Suppressor macrophage treated with lipopolysaccharide for 4 hours (primary cell): ENCODE measurements around the gene DRAP1.
A peak's percentile ranks its signal among the peaks of the same experiment; 100 is the strongest.

Source experiments
- DNase-seq: peaks from one replicate; pipeline ENCODE4 v3.0.0-alpha.2; 2020

DRAP1 gene, protein sequence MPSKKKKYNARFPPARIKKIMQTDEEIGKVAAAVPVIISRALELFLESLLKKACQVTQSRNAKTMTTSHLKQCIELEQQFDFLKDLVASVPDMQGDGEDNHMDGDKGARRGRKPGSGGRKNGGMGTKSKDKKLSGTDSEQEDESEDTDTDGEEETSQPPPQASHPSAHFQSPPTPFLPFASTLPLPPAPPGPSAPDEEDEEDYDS

DNA sequence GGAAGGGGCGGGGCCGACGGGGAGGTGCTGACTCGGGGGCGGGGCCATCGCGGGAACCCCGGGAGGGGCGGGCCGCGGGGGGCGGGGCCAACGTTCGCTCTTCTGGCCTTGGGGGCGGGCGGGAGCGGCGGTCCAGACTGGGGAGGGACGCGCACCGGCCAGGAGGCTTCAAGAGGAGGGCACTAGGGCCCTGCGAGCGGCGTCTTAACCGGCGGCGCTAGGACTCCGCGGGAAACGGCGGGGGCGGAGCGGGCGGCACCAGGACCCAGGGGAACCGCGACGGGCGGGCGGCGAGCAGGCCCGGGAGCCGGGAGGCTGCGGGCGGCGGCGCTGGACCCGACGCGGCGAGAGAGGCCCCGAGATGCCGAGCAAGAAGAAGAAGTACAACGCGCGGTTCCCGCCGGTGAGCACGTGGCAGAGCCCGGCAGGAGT is at the start of gene DRAP1:
Gene DRAP1, plus strand, starts transcription at position 286 of the 432 bp plus-strand sequence. Its CDS starts 76 bp downstream, at position 362.
- peak; percentile 100 for DNase-seq

DNA sequence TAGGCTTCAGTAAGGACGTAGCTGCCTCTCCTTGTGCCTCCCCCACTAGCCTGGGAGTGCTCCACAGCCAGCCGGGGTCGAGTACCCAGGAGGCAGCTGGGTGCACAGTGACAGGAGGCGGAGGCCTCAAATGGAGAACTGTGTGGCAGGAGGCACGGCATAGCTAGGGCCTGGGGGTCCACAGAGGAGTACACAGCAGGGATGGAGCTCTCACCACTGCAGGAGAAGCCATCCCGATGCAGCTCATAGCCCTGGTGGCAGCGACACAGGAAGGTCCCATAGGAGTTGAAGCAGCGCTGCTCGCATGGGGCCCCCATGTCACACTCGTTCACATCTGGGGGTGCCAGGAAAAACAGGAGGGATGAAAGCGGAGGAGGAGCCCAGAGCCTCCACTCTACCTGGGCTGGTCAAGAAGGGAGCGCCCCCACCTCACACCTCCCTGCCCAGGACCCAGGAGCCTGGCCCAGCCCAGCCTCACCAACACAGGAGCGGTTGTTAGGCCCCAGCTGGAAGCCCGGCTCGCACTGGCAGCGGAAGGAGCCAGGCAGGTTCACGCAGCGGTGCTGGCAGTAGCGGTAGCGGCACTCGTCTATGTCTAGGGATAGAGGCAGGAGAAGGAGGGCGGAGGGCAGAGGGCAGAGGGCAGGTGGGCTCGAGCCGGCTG is 49.5 kb upstream of the DRAP1 start:
- DNase-seq, result no peak

GRCh38 chr11:65870307-65870658 is 48.9 kb upstream of the DRAP1 start:
- DNase-seq, result no peak

- no peak for DNase-seq
Observed at GRCh38 chr11:65870706-65871681, 48.2 kb upstream of the DRAP1 start.

GRCh38 chr11:65871811-65872548 is 47.2 kb upstream of the DRAP1 start:
- no peak for DNase-seq

DNA sequence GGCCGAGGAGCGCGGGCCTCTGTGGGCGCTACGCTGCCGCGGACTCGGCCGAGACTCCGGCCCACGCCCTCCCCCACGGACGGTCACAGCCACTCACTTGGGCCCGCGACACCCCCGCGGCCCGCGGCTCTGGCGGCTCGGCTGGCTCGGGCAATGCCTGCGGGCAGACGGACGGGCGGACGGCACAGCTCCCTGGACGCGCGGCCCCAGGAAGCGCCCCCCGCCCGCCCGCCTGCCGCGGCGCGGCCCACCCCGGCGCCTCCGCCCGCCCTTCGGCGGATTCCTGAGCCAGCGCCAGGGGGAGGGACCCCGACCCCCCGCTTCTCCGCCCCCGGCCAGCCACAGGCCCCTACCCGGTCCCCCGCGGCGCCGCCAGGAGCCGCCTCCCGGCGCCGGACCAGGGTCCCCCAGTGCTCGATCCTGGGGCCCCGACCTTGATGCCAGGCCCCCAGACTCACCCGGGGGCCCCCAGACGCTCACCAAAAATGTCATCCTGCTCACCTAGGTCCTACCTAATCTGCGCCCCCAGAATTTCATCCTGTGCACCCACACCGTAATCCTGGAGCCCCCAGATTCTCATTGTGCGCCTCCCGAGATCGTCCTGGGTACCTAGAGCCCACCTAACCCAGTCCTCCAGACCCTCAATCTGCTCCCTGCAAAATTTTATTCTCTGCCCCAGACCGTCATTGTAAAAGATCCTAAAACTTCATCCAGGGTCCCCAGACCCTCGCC is 46.5 kb upstream of the DRAP1 start, which contains the start of gene EFEMP2:
Gene EFEMP2, minus strand, starts transcription at position 215 of the 732 bp plus-strand sequence. CDS start 446 bp downstream, outside the sequence.
- DNase-seq, result no peak

DNA sequence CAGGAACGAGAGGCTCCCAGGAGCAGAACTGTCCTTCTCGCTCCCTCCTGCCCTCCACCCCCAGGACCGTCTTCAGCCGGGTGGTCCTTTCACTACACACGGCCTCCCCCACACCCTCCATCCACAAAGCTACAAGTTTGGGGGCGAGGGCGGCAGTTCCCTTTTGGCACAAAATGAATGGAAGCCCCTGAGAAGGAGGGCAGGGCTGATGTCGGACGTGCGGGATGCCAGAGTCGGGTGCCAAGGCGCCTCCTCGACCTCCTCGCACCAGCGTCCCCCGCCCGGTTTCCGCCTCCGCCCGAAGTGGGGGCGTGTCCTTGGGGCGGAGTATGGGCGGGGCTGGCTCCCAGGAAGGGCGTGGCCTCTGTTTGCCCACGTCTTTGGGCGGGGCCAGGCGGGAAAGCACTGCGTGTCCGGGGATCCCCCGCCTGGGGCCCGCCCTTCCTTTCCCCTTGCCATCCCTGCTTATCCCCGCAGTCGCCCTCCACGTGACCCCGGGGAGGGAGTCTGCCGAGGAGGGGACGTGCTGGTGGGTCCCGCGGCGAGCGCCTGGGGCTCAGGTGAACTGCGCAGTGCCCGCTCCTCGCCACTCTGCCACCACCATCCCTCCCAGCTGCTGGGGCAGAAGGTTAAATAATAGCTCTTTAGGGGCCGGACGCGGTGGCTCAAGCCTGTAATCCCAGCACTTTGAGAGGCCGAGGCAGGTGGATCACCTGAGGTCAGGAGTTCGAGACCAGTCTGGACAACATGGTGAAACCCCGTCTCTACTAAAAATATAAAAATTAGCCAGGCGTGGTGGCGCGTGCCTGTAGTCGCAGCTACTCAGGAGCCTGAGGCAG is 45.7 kb upstream of the DRAP1 start:
- DNase-seq, result peak; percentile 98

DNA sequence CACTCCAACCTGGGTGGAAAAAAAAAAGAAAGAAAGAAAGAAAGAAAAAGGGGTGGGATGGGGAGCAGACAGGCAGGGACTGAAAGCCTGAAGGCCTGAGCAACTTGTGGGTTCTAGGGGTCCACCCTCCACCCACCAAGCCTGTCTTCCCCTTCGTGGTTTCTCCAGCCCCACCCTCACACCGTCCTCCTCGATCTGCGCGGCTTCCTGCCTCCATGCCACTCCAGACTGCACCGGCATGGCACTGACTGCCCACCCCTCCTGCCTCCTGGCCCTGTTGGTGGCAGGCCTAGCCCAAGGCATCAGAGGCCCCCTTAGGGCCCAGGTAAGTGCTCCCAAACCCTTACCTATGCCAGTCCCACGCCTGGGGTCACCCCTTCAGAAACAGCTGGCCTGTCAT is 39.6 kb upstream of the DRAP1 start, which contains the start of gene CTSW:
Gene CTSW, plus strand, starts transcription at position 221 of the 400 bp plus-strand sequence. Its CDS starts 18 bp downstream, at position 239.
- no peak for DNase-seq

- no peak for DNase-seq
Observed at GRCh38 chr11:65880027-65880426, 39.2 kb upstream of the DRAP1 start.

GRCh38 chr11:65880844-65881421 is 38.3 kb upstream of the DRAP1 start:
- no peak for DNase-seq

- no peak for DNase-seq
Observed at GRCh38 chr11:65882120-65883057, 36.8 kb upstream of the DRAP1 start.

- no peak for DNase-seq
Observed at GRCh38 chr11:65883058-65883761, 36.0 kb upstream of the DRAP1 start.

- no peak for DNase-seq
Observed at GRCh38 chr11:65883786-65884715, 35.2 kb upstream of the DRAP1 start.

GRCh38 chr11:65884716-65885092 is 34.5 kb upstream of the DRAP1 start:
- DNase-seq, result peak; percentile 89

- DNase-seq, result no peak
Observed at GRCh38 chr11:65885231-65885630, 34.0 kb upstream of the DRAP1 start.

DNA sequence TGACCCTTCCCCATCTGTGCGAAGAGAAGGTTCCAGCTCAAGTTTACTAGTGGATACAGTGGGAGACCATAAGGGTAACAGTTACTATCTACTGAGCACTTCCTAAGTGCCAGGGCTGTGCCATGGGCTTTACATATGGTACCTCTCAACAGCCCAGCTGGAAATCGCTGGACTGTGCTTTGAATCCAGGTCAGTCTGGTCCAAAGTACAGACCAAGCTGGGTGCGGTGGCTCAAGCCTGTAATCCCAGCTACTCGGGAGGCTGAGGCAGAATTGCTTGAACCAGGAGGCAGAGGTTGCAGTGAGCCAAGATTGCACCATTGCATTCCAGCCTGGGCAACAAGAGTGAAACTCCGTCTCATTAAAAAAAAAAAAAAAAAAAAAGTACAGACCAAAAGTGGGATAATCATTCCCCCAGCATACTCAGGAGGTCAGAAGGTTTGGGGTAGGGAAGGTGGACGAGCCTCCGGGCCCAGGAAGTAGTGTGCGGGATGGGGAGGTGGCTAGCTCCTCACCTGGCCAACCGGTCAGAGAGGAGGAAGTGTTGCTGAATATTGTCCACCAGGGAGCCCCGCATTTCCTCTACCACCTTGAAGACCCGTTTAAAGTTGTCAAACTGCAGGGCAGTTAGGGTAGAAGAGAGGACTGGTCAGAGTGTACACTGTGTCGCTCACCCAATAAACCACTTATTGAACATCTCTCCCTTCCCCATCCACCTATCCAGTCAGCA is 33.3 kb upstream of the DRAP1 start:
- no peak for DNase-seq
